Astrocyte (in vitro differentiated cells and primary cell): Measurements from ENCODE around the gene PJA1.

ENCODE experiments used
- CTCF ChIP-seq: IDR thresholded peaks from 2 replicates; pipeline ENCODE4 v1.5.1; 2011; ENCODE audit warnings: low read depth, mild to moderate bottlenecking, inconsistent platforms, low read length, moderate library complexity; ENCODE audit not compliant: insufficient read depth
- EZH2 ChIP-seq: IDR thresholded peaks from 2 replicates; pipeline ENCODE4 v1.6.1; 2012; ENCODE audit warnings: mild to moderate bottlenecking, low read length, inconsistent platforms; ENCODE audit not compliant: insufficient read depth

GRCh38 chrX:69195810-69196209 is 30.6 kb upstream of the PJA1 start:
- TF ChIP-seq CTCF (no peak), EZH2 (no peak)
